PC-9 (cell line): Measurements from ENCODE around the gene MAP2K5.

Source experiments
- EZH2 ChIP-seq: fragments of 200-600 bp; sonication (generic); IDR thresholded peaks from 2 replicates; pipeline ENCODE4 v1.8.0; 2017; ENCODE audit warnings: antibody characterized with exemption, low read depth
- TF ChIP-seq, protein P1 (sequence below): fragments of 200-600 bp; sonication (generic); conservative IDR thresholded peaks from 2 replicates; pipeline ENCODE4 v1.6.1; 2017; ENCODE audit warnings: mixed run types, antibody characterized with exemption, mild to moderate bottlenecking, moderate library complexity

DNA sequence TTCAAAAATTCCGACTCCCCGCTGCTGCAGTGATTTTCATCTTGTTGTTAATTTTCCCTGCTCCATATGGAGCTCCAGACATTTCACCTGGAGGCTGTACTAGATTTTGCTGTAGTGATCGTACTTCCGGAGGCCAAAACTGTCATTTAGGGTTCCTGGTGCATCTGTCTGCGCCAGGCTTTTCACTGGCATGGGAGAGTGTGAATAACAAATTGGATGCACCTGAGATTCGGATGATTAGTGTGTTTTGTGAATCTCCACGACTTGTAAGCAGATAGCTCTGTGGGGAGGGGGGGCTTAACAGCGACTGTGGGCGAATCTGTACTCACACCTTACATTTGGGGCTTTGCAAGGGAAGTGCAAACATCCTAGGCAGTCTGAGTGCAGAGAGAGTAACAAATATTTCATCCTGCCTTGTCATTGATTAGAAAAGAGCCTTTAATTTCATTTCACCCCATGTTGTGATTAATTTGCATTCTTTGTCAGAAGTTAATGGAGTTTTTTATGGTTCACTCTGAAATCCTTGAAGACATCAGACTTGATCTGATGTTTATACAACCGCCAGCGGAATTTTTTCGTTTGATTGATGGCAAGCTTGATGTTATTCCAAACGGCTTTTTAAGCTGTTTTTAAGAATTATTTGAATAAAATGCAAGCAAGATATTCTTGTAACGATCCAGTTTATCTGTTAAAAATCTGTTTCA lies 190.3 kb downstream of the MAP2K5 start:
- TF ChIP-seq EZH2: no peak
- TF ChIP-seq, protein P1, sequence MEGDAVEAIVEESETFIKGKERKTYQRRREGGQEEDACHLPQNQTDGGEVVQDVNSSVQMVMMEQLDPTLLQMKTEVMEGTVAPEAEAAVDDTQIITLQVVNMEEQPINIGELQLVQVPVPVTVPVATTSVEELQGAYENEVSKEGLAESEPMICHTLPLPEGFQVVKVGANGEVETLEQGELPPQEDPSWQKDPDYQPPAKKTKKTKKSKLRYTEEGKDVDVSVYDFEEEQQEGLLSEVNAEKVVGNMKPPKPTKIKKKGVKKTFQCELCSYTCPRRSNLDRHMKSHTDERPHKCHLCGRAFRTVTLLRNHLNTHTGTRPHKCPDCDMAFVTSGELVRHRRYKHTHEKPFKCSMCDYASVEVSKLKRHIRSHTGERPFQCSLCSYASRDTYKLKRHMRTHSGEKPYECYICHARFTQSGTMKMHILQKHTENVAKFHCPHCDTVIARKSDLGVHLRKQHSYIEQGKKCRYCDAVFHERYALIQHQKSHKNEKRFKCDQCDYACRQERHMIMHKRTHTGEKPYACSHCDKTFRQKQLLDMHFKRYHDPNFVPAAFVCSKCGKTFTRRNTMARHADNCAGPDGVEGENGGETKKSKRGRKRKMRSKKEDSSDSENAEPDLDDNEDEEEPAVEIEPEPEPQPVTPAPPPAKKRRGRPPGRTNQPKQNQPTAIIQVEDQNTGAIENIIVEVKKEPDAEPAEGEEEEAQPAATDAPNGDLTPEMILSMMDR: no peak
